HG02885 (cell line): Measurements from ENCODE around the gene POLR2C.
"Not testable (repeated sequence)": the region's sequence is repeated elsewhere in the genome, so short reads cannot be mapped to it uniquely, and the experiment has no call there.

Experiments used
- ATAC-seq: cut with Tn5 transposase; IDR thresholded peaks from one replicate; pipeline ENCODE4 v1.9.1; 2021; ENCODE audit warnings: mild to moderate bottlenecking; ENCODE audit not compliant: unreplicated experiment, poor library complexity

POLR2C gene

GRCh38 chr16:57462209-57462977 is at the start of gene POLR2C:
Gene POLR2C (plus strand): TSS chr16:57462679. CDS start chr16:57462725, 46 bp downstream.
- peak; percentile 93 for ATAC-seq

- peak; percentile 80 for ATAC-seq
Measured at GRCh38 chr16:57413301-57413730, 49.2 kb upstream of the POLR2C start.

GRCh38 chr16:57413733-57414132 is 48.7 kb upstream of the POLR2C start:
- ATAC-seq, result no peak

- no peak for ATAC-seq
Measured at GRCh38 chr16:57416084-57416483, 46.4 kb upstream of the POLR2C start.

GRCh38 chr16:57419506-57419905 is 43.0 kb upstream of the POLR2C start:
- ATAC-seq, result no peak

GRCh38 chr16:57422026-57422944 is 40.2 kb upstream of the POLR2C start:
- ATAC-seq, result no peak

GRCh38 chr16:57423152-57423551 is 39.3 kb upstream of the POLR2C start:
- ATAC-seq, result no peak

- ATAC-seq, result no peak
Measured at GRCh38 chr16:57424583-57424982, 37.9 kb upstream of the POLR2C start.

GRCh38 chr16:57426356-57426755 is 36.1 kb upstream of the POLR2C start:
- ATAC-seq, result no peak

- ATAC-seq, result no peak
Measured at GRCh38 chr16:57427307-57427706, 35.2 kb upstream of the POLR2C start.

- no peak for ATAC-seq
Measured at GRCh38 chr16:57427824-57428223, 34.7 kb upstream of the POLR2C start.

- ATAC-seq, result no peak
Measured at GRCh38 chr16:57430955-57431354, 31.5 kb upstream of the POLR2C start.

GRCh38 chr16:57432505-57432904 is 30.0 kb upstream of the POLR2C start:
- no peak for ATAC-seq

GRCh38 chr16:57432989-57433388 is 29.5 kb upstream of the POLR2C start:
- no peak for ATAC-seq

- ATAC-seq, result no peak
Measured at GRCh38 chr16:57434003-57434402, 28.5 kb upstream of the POLR2C start.

- ATAC-seq, result no peak
Measured at GRCh38 chr16:57435838-57436237, 26.6 kb upstream of the POLR2C start.

GRCh38 chr16:57439947-57440346 is 22.5 kb upstream of the POLR2C start:
- not testable (repeated sequence) for ATAC-seq

- ATAC-seq, result not testable (repeated sequence)
Measured at GRCh38 chr16:57440551-57440950, 21.9 kb upstream of the POLR2C start.

- ATAC-seq, result no peak
Measured at GRCh38 chr16:57444711-57445110, 17.8 kb upstream of the POLR2C start.

GRCh38 chr16:57445510-57445909 is 17.0 kb upstream of the POLR2C start:
- no peak for ATAC-seq

GRCh38 chr16:57446531-57447185 is 15.8 kb upstream of the POLR2C start:
- peak; percentile 31 for ATAC-seq
